ENCODE data around the gene KIF3A. TPM values are rescaled to one million over a fixed set of nuclear protein-coding genes. Genes with fewer than 3 reads are reported as not detected.

KIF3A gene
- total RNA-seq, 1 experiment from 2014 or later, result 3.2 TPM

GRCh38 chr5:132651838-132652469, 85.4 kb downstream of the KIF3A start:
- DNase-seq, result no peak
- Histone ChIP-seq H3K4me3 (ENCODE audit: insufficient read depth, low read depth, low read length) (no peak overlapping the region), H3K27me3 (ENCODE audit: control insufficient read depth, insufficient read depth, low read length) (peaks cover 22% of the 10 kb centered on the region), H3K36me3 (replicated peaks; ENCODE audit: control insufficient read depth, insufficient read depth, low read length) (no peaks in the 10 kb centered on the region)

GRCh38 chr5:132648355-132648754, 89.0 kb downstream of the KIF3A start:
- no peaks in the 10 kb centered on the region for H3K36me3 ChIP-seq (replicated peaks; ENCODE audit: control insufficient read depth, insufficient read depth, low read length)
- no peak for DNase-seq
- H3K27me3 ChIP-seq (ENCODE audit: control insufficient read depth, insufficient read depth, low read length), result 0 out of 2 replicates have a peak, but pooled peaks cover 2% of the 10 kb centered on the region
- H3K4me3 ChIP-seq (ENCODE audit: insufficient read depth, low read depth, low read length), result no peak overlapping the region

GRCh38 chr5:132647473-132647872, 89.9 kb downstream of the KIF3A start:
- Histone ChIP-seq H3K27me3 (ENCODE audit: control insufficient read depth, insufficient read depth, low read length) (0 out of 2 replicates have a peak, but pooled peaks cover 2% of the 10 kb centered on the region), H3K36me3 (replicated peaks; ENCODE audit: control insufficient read depth, insufficient read depth, low read length) (peaks cover 4% of the 10 kb centered on the region), H3K4me3 (ENCODE audit: insufficient read depth, low read depth, low read length) (no peak overlapping the region)
- DNase-seq, result no peak

GRCh38 chr5:132646583-132647266, 90.6 kb downstream of the KIF3A start:
- no peak overlapping the region for H3K4me3 ChIP-seq (ENCODE audit: insufficient read depth, low read depth, low read length)
- H3K36me3 ChIP-seq (replicated peaks; ENCODE audit: control insufficient read depth, insufficient read depth, low read length), result peaks cover 4% of the 10 kb centered on the region
- DNase-seq, result no peak
- 0 out of 2 replicates have a peak, but pooled peaks cover 2% of the 10 kb centered on the region for H3K27me3 ChIP-seq (ENCODE audit: control insufficient read depth, insufficient read depth, low read length)

- H3K36me3 ChIP-seq (replicated peaks; ENCODE audit: control insufficient read depth, insufficient read depth, low read length), result peaks cover 14% of the 10 kb centered on the region
- DNase-seq, result no peak
- H3K4me3 ChIP-seq (ENCODE audit: insufficient read depth, low read depth, low read length), result no peak overlapping the region
- H3K27me3 ChIP-seq (ENCODE audit: control insufficient read depth, insufficient read depth, low read length), result no peaks in the 10 kb centered on the region
Observed at GRCh38 chr5:132644177-132644576, 93.2 kb downstream of the KIF3A start.

Other genes starting within 250 kb of the KIF3A start
- gene IRF1, start 246.8 kb downstream of the KIF3A start, total RNA-seq (2014; rRNA removed; shearing (Covaris generic)), result 4.5 and 6.5 TPM in 2 replicates
- not detected in 2 replicates for gene IL5, start 194.0 kb downstream of the KIF3A start, total RNA-seq (2014; rRNA removed; shearing (Covaris generic))
- 11.4 and 19.5 TPM in 2 replicates for gene RAD50, start 180.6 kb downstream of the KIF3A start, total RNA-seq (2014; rRNA removed; shearing (Covaris generic))
- not detected in 2 replicates for gene IL13, start 79.4 kb downstream of the KIF3A start, total RNA-seq (2014; rRNA removed; shearing (Covaris generic))
- gene IL4, start 63.6 kb downstream of the KIF3A start, total RNA-seq (2014; rRNA removed; shearing (Covaris generic)), result not detected in 2 replicates
- 0.07 and 0.18 TPM in 2 replicates for gene CCNI2, start 9.9 kb upstream of the KIF3A start, total RNA-seq (2014; rRNA removed; shearing (Covaris generic))
- gene SEPTIN8, start 39.7 kb upstream of the KIF3A start, total RNA-seq (2014; rRNA removed; shearing (Covaris generic)), result 10.5 and 12.4 TPM in 2 replicates
- gene SOWAHA, start 75.8 kb upstream of the KIF3A start, total RNA-seq (2014; rRNA removed; shearing (Covaris generic)), result 0.21 TPM in 1 of 2 replicates, not detected in the other
- 1.3 and 4.0 TPM in 2 replicates for gene SHROOM1, start 93.1 kb upstream of the KIF3A start, total RNA-seq (2014; rRNA removed; shearing (Covaris generic))
- gene GDF9, start 128.9 kb upstream of the KIF3A start, total RNA-seq (2014; rRNA removed; shearing (Covaris generic)), result 0.22 and 0.24 TPM in 2 replicates
- gene UQCRQ, start 129.1 kb upstream of the KIF3A start, total RNA-seq (2014; rRNA removed; shearing (Covaris generic)), result 129 and 137 TPM in 2 replicates
- 0.70 and 0.94 TPM in 2 replicates for gene LEAP2, start 136.1 kb upstream of the KIF3A start, total RNA-seq (2014; rRNA removed; shearing (Covaris generic))
- 25.1 and 40.9 TPM in 2 replicates for gene AFF4, start 226.1 kb upstream of the KIF3A start, total RNA-seq (2014; rRNA removed; shearing (Covaris generic))

Data from H7 (cell line).